HCT116 (cell line): Measurements from ENCODE around the gene SCYGR1. TPM values are rescaled to one million over a fixed set of nuclear protein-coding genes. Genes with fewer than 3 reads are reported as not detected.

Experiments
- ATAC-seq: fragments of 200-7000 bp; cut with Tn5 transposase; 2 replicates; pipeline ENCODE4 v1.9.1; 2020; ENCODE audit warnings: mild to moderate bottlenecking, moderate library complexity
- BruUV-seq: library from RNA; stranded (reverse); fragments of 400-500 nt; replicated peaks from 2 replicates; lab custom pipeline; 2021; lab: Mats Ljungman, UMichigan
- CTCF ChIA-PET: fragments of 300-600 bp; sonication (Branson Sonifier 250); formaldehyde crosslinking; loops from one replicate; lab custom pipeline; 2021; ENCODE audit warnings: antibody characterized with exemption; lab: Charles Lee
- POLR2A ChIA-PET: fragments of 300-600, 350-600 bp; sonication (Branson Sonifier 250); formaldehyde crosslinking; loops from one replicate; lab custom pipeline; 2021; ENCODE audit warnings: antibody characterized with exemption; lab: Charles Lee
- RAD21 ChIA-PET, 2 experiments: fragments of 300-600 bp; sonication (Branson Sonifier 250); formaldehyde crosslinking; loops; one replicate each; lab custom pipeline; 2023; ENCODE audit warnings: low total read pairs in 2 of 2; ENCODE audit not compliant: uncharacterized antibody in 2 of 2, unreplicated experiment in 2 of 2, low non-redundant PET in 1 of 2; lab: Charles Lee
- DNase-seq: peaks from one replicate; pipeline ENCODE4 v3.0.0-alpha.2; 2010; ENCODE audit warnings: low read depth, low spot score
- H2AFZ ChIP-seq: fragments of 200-600 bp; shearing (Covaris generic), sonication (generic); 2 replicates; pipeline ENCODE4 v1.6.1; 2017; ENCODE audit warnings: low read depth, mixed run types, mixed read lengths, antibody characterized with exemption, low read length; ENCODE audit not compliant: poor library complexity, severe bottlenecking
- H3K27ac ChIP-seq: 2 replicates; pipeline ENCODE4 v1.5.1; 2012; ENCODE audit warnings: low read depth, low read length
- H3K27me3 ChIP-seq: fragments of 200-600 bp; sonication (generic); 2 replicates; pipeline ENCODE4 v1.6.1; 2016; ENCODE audit warnings: mixed run types, low read length, mixed read lengths; ENCODE audit not compliant: insufficient read depth
- H3K36me3 ChIP-seq, 2 experiments: fragments of 200-500 bp in 1 of 2; fragments of 200-600 bp in 1 of 2; sonication (Bioruptor generic) in 1 of 2; sonication (generic) in 1 of 2; 2 replicates each; pipeline versions ENCODE4 v1.5.1 to v1.6.1; 2014 to 2016; ENCODE audit warnings: low read length in 2 of 2, inconsistent platforms in 1 of 2, mixed read lengths in 1 of 2, mixed run types in 1 of 2; ENCODE audit not compliant: insufficient read depth in 2 of 2, control insufficient read depth in 1 of 2
- H3K4me1 ChIP-seq, 2 experiments: fragments of 200-600 bp in 1 of 2; sonication (generic) in 1 of 2; 2 replicates each; pipeline versions ENCODE4 v1.5.1 to v1.6.1; 2012 to 2017; ENCODE audit warnings: low read length in 2 of 2, inconsistent platforms in 1 of 2, mild to moderate bottlenecking in 1 of 2, mixed read lengths in 1 of 2, mixed run types in 1 of 2, moderate library complexity in 1 of 2; ENCODE audit not compliant: insufficient read depth in 2 of 2, control insufficient read depth in 1 of 2
- H3K4me2 ChIP-seq: fragments of 200-600 bp; sonication (generic); 2 replicates; pipeline ENCODE4 v1.6.1; 2017; ENCODE audit warnings: mixed run types, low read length, mixed read lengths
- H3K4me3 ChIP-seq, 2 experiments: fragments of 200-600 bp in 1 of 2; sonication (generic) in 1 of 2; replicated peaks in 1 of 2; 2 replicates each; pipeline ENCODE4 v1.5.1; 2011 to 2016; ENCODE audit warnings: low read length in 2 of 2, control low read depth in 1 of 2, low read depth in 1 of 2, mild to moderate bottlenecking in 1 of 2, mixed read lengths in 1 of 2, mixed run types in 1 of 2
- H3K79me2 ChIP-seq: fragments of 200-600 bp; sonication (generic); 2 replicates; pipeline ENCODE4 v1.6.1; 2017; ENCODE audit warnings: mild to moderate bottlenecking, mixed run types, low read length, moderate library complexity, mixed read lengths; ENCODE audit not compliant: insufficient read depth
- H3K9ac ChIP-seq: fragments of 200-600 bp; sonication (generic); 2 replicates; pipeline ENCODE4 v1.6.1; 2016; ENCODE audit warnings: low read length, mixed read lengths
- H3K9me2 ChIP-seq: fragments of 200-600 bp; sonication (generic), shearing (Covaris generic); 2 replicates; pipeline ENCODE4 v1.6.1; 2017; ENCODE audit warnings: mixed run types, mild to moderate bottlenecking, moderate library complexity; ENCODE audit not compliant: insufficient read depth
- H3K9me3 ChIP-seq, 2 experiments: fragments of 200-500 bp in 1 of 2; fragments of 200-600 bp in 1 of 2; sonication (Bioruptor generic) in 1 of 2; sonication (generic) in 1 of 2; 2 replicates each; pipeline ENCODE4 v1.6.1; 2014 to 2017; ENCODE audit warnings: low read length in 2 of 2, mixed read lengths in 2 of 2, inconsistent platforms in 1 of 2, low read depth in 1 of 2, mild to moderate bottlenecking in 1 of 2, mixed run types in 1 of 2, moderate library complexity in 1 of 2; ENCODE audit not compliant: control insufficient read depth in 1 of 2, insufficient read depth in 1 of 2
- H4K20me1 ChIP-seq: fragments of 200-600 bp; sonication (generic), shearing (Covaris generic); 2 replicates; pipeline ENCODE4 v1.6.1; 2017; ENCODE audit warnings: mixed run types, mild to moderate bottlenecking, moderate library complexity; ENCODE audit not compliant: insufficient read depth
- CEBPB ChIP-seq: IDR thresholded peaks from 2 replicates; pipeline ENCODE4 v1.6.1; 2012; ENCODE audit warnings: low read depth
- EGR1 ChIP-seq: IDR thresholded peaks from 2 replicates; pipeline ENCODE4 v1.6.1; 2012; ENCODE audit warnings: low read depth
- EZH2phosphoT487 ChIP-seq: fragments of 200-600 bp; IDR thresholded peaks from 2 replicates; pipeline ENCODE4 v1.6.1; 2018; ENCODE audit warnings: antibody characterized with exemption, borderline replicate concordance
- SIN3A ChIP-seq: IDR thresholded peaks from 2 replicates; pipeline ENCODE4 v1.6.1; 2012; ENCODE audit warnings: low read depth
- TCF7L2 ChIP-seq: IDR thresholded peaks from 2 replicates; pipeline ENCODE4 v1.7.0; 2011; ENCODE audit warnings: borderline replicate concordance, inconsistent platforms; ENCODE audit not compliant: insufficient read depth, insufficient read length; ENCODE audit errors: extremely low read depth
- intact Hi-C: fragments of 100-400 bp; cut with micrococcal nuclease; formaldehyde crosslinking; loops from 2 replicates; pipeline ENCODE4 v1.10.0; 2022
- total RNA-seq: library from RNA; stranded (reverse); gene quantifications from one replicate; pipeline ENCODE4 v1.2.1, GENCODE V29; 2021; ENCODE audit not compliant: unreplicated experiment
- TF ChIP-seq, protein P1 (sequence below): IDR thresholded peaks from 2 replicates; pipeline ENCODE4 v1.6.1; 2012; ENCODE audit warnings: low read depth
- TF ChIP-seq, protein P2 (sequence below): IDR thresholded peaks from 2 replicates; pipeline ENCODE4 v1.6.1; 2012

SCYGR1 gene
- total RNA-seq, 1 experiment from 2014 or later, result not detected

DNA sequence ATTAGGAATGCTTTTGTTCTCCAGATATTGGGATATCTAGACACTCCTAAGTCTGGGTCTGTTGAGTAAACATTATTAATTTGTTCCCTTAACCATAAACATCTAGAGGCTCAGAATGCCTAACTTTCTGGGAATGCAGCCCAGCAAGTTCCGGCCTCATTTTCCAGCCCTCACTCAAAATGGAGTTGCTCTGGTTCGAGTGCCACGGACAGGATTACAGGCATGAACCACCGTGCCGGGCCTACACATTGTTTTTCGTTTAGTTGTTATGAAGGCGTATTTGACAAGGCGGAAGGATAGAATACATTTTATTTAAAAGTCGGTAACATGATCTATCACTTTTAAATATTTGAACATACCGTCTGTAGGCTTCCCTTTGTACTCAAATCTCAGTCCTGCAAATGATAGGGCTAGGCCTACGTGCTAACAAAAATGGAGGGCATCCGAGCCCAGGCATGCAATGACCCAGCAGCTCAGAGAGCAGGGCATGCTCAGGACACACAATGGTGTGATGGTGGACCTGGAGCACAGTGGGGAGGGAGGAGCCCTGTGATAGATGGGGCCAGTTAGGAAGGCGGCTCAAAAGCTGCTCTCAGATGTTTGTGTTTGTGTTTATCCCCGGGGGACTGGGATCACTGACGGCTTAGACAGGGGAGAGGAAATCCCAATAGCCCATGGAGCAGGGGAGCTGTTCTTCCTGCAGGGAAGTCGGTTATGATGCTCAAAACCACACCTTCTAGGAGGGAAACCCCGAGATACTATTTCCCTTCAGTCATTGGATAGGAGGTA is 2.9 kb upstream of the SCYGR1 start:
- intact Hi-C loops, result no loop called here
- no peaks in the 10 kb centered on the region for H3K4me1 ChIP-seq

More for the DNA sequence above, 2.9 kb upstream of the SCYGR1 start:
- Histone ChIP-seq H4K20me1 (no peaks in the 10 kb centered on the region), H3K27me3 (no peaks in the 10 kb centered on the region), H2AFZ (no peak overlapping the region), H3K9me2 (no peaks in the 10 kb centered on the region), H3K4me2 (no peak overlapping the region), H3K79me2 (no peaks in the 10 kb centered on the region), H3K9me3 (no peaks in the 10 kb centered on the region), H3K9ac (no peak overlapping the region), H3K27ac (no peak overlapping the region), H3K36me3 (no peaks in the 10 kb centered on the region), H3K4me3 (no peak overlapping the region)
- ChIA-PET POLR2A (no interaction called here), CTCF (no interaction called here), RAD21 (no interaction called here)
- no TSS peak for BruUV-seq
- no peak for ATAC-seq
- DNase-seq, result no peak
- no peak for TF ChIP-seq EGR1
- TF ChIP-seq CEBPB, result no peak
- TF ChIP-seq, protein P1, sequence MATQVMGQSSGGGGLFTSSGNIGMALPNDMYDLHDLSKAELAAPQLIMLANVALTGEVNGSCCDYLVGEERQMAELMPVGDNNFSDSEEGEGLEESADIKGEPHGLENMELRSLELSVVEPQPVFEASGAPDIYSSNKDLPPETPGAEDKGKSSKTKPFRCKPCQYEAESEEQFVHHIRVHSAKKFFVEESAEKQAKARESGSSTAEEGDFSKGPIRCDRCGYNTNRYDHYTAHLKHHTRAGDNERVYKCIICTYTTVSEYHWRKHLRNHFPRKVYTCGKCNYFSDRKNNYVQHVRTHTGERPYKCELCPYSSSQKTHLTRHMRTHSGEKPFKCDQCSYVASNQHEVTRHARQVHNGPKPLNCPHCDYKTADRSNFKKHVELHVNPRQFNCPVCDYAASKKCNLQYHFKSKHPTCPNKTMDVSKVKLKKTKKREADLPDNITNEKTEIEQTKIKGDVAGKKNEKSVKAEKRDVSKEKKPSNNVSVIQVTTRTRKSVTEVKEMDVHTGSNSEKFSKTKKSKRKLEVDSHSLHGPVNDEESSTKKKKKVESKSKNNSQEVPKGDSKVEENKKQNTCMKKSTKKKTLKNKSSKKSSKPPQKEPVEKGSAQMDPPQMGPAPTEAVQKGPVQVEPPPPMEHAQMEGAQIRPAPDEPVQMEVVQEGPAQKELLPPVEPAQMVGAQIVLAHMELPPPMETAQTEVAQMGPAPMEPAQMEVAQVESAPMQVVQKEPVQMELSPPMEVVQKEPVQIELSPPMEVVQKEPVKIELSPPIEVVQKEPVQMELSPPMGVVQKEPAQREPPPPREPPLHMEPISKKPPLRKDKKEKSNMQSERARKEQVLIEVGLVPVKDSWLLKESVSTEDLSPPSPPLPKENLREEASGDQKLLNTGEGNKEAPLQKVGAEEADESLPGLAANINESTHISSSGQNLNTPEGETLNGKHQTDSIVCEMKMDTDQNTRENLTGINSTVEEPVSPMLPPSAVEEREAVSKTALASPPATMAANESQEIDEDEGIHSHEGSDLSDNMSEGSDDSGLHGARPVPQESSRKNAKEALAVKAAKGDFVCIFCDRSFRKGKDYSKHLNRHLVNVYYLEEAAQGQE, result no peak
- no peak for TF ChIP-seq TCF7L2
- TF ChIP-seq, protein P2, sequence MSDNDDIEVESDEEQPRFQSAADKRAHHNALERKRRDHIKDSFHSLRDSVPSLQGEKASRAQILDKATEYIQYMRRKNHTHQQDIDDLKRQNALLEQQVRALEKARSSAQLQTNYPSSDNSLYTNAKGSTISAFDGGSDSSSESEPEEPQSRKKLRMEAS, result no peak
- TF ChIP-seq SIN3A, result no peak
- TF ChIP-seq EZH2phosphoT487, result no peak
- TF ChIP-seq, all 23 proteins: peak for 0
